ENCODE results near the gene TEX48.

The TEX48 gene

DNA sequence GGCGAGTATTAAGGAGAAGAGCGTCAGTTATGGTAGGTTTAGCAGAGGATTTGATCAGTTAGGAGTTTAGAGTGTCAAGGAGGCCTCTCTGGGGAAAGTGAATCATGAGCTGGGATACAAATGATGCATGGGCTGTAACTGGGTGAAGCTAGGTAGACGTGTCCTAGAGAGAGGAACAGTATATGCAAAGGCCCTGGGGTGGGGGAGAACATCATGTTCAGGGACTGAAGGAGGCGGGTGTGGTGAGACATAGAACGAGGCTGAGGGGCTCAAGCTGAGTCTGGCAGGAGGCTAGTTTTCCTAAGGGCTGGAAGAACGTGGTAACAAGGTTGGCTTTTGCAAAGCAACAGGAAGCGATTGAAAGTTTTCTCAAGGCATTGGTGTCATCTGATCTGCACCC, 60.4 kb downstream of the TEX48 start:
- H3K27ac ChIP-seq (ENCODE audit: low read depth, low read length, severe bottlenecking) = peak overlapping the region; percentile 60
- no peak overlapping the region for H3K4me3 ChIP-seq (ENCODE audit: extremely low read depth, insufficient read depth, low read length, poor library complexity, severe bottlenecking)
- no peaks in the 10 kb centered on the region for H3K9me3 ChIP-seq (ENCODE audit: control insufficient read depth, low read length)
- H3K36me3 ChIP-seq (ENCODE audit: control insufficient read depth, insufficient read depth, low read length) = no peaks in the 10 kb centered on the region
- 90 to 98% methylated on average over 7 of the region's 7 CpGs for WGBS, 2 experiments (ENCODE audit: insufficient coverage in 2 of 2)
- peaks cover 8% of the 10 kb centered on the region for H3K4me1 ChIP-seq (ENCODE audit: control insufficient read depth, insufficient read depth, low read length, poor library complexity, severe bottlenecking)

DNA sequence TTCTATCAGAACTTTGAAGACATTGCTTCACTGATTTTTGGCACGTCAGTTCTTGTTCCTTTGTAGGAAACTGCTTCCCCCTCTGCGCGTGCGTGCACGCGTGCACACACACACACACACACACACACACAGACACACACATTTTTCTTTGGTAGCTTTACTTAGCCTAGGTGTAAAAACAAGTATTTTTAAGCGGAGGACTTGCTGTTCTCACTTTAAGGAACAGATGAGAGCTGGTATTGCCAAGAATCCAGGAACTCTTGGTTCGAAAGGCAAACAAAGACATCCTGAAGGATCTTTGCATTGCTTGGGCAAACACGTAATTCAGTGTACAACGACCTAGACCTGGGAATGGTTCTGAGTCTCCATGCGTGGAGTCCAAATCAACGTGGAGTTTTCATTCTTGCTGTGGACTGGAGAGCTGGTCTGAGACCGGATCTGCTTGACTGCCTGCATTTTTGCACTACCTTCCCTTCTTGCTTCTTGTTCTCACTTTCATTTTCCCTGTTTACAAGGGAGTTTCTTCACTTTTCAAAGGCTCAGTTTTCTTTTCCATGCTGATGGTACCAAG, 62.7 kb downstream of the TEX48 start:
- Histone ChIP-seq H3K9me3 (ENCODE audit: control insufficient read depth, low read length) (no peaks in the 10 kb centered on the region), H3K27ac (ENCODE audit: low read depth, low read length, severe bottlenecking) (no peak overlapping the region), H3K36me3 (ENCODE audit: control insufficient read depth, insufficient read depth, low read length) (no peaks in the 10 kb centered on the region), H3K4me3 (ENCODE audit: extremely low read depth, insufficient read depth, low read length, poor library complexity, severe bottlenecking) (no peak overlapping the region), H3K4me1 (ENCODE audit: control insufficient read depth, insufficient read depth, low read length, poor library complexity, severe bottlenecking) (peaks cover 8% of the 10 kb centered on the region)
- 82 to 93% methylated on average over 6 to 13 of the region's 13 CpGs for WGBS, 2 experiments (ENCODE audit: insufficient coverage in 2 of 2)

DNA sequence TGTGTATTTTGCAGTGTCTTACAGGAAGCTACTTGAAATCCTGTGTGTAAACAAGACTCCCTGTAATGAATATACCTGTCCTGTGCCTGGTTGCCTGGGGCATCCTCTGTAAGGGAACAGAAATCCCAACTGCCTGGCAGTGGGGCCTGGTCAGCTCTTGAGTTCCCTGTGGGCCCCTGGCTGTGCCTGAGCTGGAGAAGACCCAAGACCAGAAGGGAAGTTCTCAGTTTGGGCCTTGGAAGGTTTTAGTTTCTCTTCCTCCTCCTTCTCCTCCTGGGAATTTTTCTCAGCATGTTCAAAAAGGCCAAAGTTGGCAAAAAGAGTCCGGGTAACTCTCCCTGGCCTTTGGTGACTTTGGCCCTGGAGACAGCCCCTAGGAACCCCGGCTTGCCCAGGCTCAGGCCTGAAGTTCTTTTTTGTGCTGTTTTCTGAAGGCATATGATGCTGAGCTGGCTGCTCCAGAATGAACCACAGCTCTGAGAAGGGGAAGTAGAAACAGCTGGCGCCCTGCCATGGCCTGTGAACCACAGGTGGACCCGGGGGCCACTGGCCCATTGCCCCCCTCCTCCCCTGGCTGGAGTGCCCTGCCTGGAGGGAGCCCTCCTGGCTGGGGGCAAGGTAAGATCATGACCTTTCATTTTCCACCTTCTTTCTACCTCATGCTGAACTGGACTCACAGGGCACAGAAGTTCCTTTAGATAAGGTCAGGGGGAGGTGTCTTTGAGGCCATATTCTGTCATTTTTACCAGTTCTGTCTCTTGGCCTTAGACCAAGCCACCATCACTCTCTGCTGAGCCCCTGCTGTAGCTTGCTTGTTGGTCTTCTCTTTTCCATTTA, 65.1 kb downstream of the TEX48 start:
- 87 to 93% methylated on average over 3 to 4 of the region's 4 CpGs for WGBS, 2 experiments (ENCODE audit: insufficient coverage in 2 of 2)
- no peak overlapping the region for H3K4me3 ChIP-seq (ENCODE audit: extremely low read depth, insufficient read depth, low read length, poor library complexity, severe bottlenecking)
- H3K27ac ChIP-seq (ENCODE audit: low read depth, low read length, severe bottlenecking) = no peak overlapping the region
- no peaks in the 10 kb centered on the region for H3K9me3 ChIP-seq (ENCODE audit: control insufficient read depth, low read length)
- peaks cover 7% of the 10 kb centered on the region for H3K4me1 ChIP-seq (ENCODE audit: control insufficient read depth, insufficient read depth, low read length, poor library complexity, severe bottlenecking)
- no peaks in the 10 kb centered on the region for H3K36me3 ChIP-seq (ENCODE audit: control insufficient read depth, insufficient read depth, low read length)

Measured in mesodermal cell (in vitro differentiated cells).